Peyer's patch (tissue), 4 donors: ENCODE measurements around the gene CCDC175. TPM values are rescaled to one million over a fixed set of nuclear protein-coding genes. Genes with fewer than 3 reads are reported as not detected.
A peak's percentile ranks its signal among the peaks of the same experiment; 100 is the strongest.

ENCODE experiments used
- DNase-seq, 3 donors: peaks; one replicate each; pipeline ENCODE4 v3.0.0-alpha.2; 2017 to 2019
- H3K27ac ChIP-seq, 4 donors: fragments of 200-600 bp; sonication (generic); one replicate each; pipeline ENCODE4 v1.5.1; 2016 to 2019
- H3K27me3 ChIP-seq, 2 donors: fragments of 200-600 bp; sonication (generic); one replicate each; pipeline ENCODE4 v1.5.1; 2019
- H3K36me3 ChIP-seq, 3 donors: fragments of 200-600 bp; sonication (generic); one replicate each; pipeline ENCODE4 v1.5.1; 2016 to 2019
- H3K4me1 ChIP-seq, 4 donors: fragments of 200-600 bp; sonication (generic); one replicate each; pipeline ENCODE4 v1.5.1; 2016 to 2019
- H3K4me3 ChIP-seq, 4 donors: fragments of 200-600 bp; sonication (generic); 1 replicate in 3 of 4; 2 replicates in 1 of 4; pipeline ENCODE4 v1.5.1; 2016 to 2019; ENCODE audit warnings: mild to moderate bottlenecking in 1 of 4
- H3K9me3 ChIP-seq, 4 donors: fragments of 200-600 bp; sonication (generic); one replicate each; pipeline ENCODE4 v1.5.1; 2016 to 2019; ENCODE audit warnings: mild to moderate bottlenecking in 1 of 4
- CTCF ChIP-seq, 6 experiments: fragments of 450-650 bp in 4 of 6; fragments of 200-600 bp in 2 of 6; sonication (generic) in 1 of 6; IDR thresholded peaks; one replicate each; pipeline ENCODE4 v1.5.1; 2017 to 2019; ENCODE audit warnings: antibody characterized with exemption in 6 of 6, mild to moderate bottlenecking in 3 of 6, moderate library complexity in 1 of 6
- POLR2A ChIP-seq, 2 donors: fragments of 450-650 bp; IDR thresholded peaks; one replicate each; pipeline ENCODE4 v1.5.1; 2017; ENCODE audit warnings: antibody characterized with exemption in 2 of 2, mild to moderate bottlenecking in 2 of 2, moderate library complexity in 2 of 2
- total RNA-seq, 4 donors: library from RNA; depleted of rRNA; stranded (reverse); fragments of >200 nt; gene quantifications; one replicate each; pipeline ENCODE4 v1.1.0, GENCODE V29; 2016

Gene CCDC175
- total RNA-seq, 4 donors from 2014 or later: 1.6 TPM; not detected in 3

- no peaks in the 10 kb centered on the region for H3K27me3 ChIP-seq
- H3K36me3 ChIP-seq: no peaks in the 10 kb centered on the region
- no peak for TF ChIP-seq CTCF (IDR thresholded peaks at IDR 0.05)
- H3K27ac ChIP-seq: no peak overlapping the region
- no peaks in the 10 kb centered on the region for H3K4me1 ChIP-seq
- H3K9me3 ChIP-seq: no peaks in the 10 kb centered on the region
- H3K4me3 ChIP-seq: no peak overlapping the region
- DNase-seq: no peak
Measured at GRCh38 chr14:59537476-59537875, 39.1 kb downstream of the CCDC175 start.

GRCh38 chr14:59534361-59534987 lies 42.1 kb downstream of the CCDC175 start:
- Histone ChIP-seq H3K36me3 (no peaks in the 10 kb centered on the region), H3K4me3 (no peak overlapping the region), H3K9me3 (no peaks in the 10 kb centered on the region), H3K4me1 (no peaks in the 10 kb centered on the region), H3K27me3 (no peaks in the 10 kb centered on the region), H3K27ac (no peak overlapping the region)
- DNase-seq: no peak
- no peak for TF ChIP-seq CTCF (IDR thresholded peaks at IDR 0.05)
- TF ChIP-seq POLR2A (IDR thresholded peaks at IDR 0.05): no peak

- H3K27me3 ChIP-seq: no peaks in the 10 kb centered on the region
- no peaks in the 10 kb centered on the region for H3K4me1 ChIP-seq
- H3K27ac ChIP-seq: no peak overlapping the region
- H3K9me3 ChIP-seq: no peaks in the 10 kb centered on the region
- TF ChIP-seq CTCF (IDR thresholded peaks at IDR 0.05) (no peak), POLR2A (IDR thresholded peaks at IDR 0.05) (no peak)
- no peak for DNase-seq
- no peak overlapping the region for H3K4me3 ChIP-seq
- no peaks in the 10 kb centered on the region for H3K36me3 ChIP-seq
Measured at GRCh38 chr14:59532419-59532818, 44.2 kb downstream of the CCDC175 start.

- DNase-seq: no peak
- H3K4me3 ChIP-seq: no peak overlapping the region
- TF ChIP-seq CTCF (IDR thresholded peaks at IDR 0.05) (no peak), POLR2A (IDR thresholded peaks at IDR 0.05) (no peak)
Measured at GRCh38 chr14:59530349-59530748, 46.3 kb downstream of the CCDC175 start.

GRCh38 chr14:59529189-59529588 lies 47.4 kb downstream of the CCDC175 start:
- no peak for TF ChIP-seq CTCF (IDR thresholded peaks at IDR 0.05)
- Histone ChIP-seq H3K27ac (no peak overlapping the region), H3K4me1 (no peaks in the 10 kb centered on the region), H3K4me3 (no peak overlapping the region), H3K36me3 (no peaks in the 10 kb centered on the region), H3K27me3 (no peaks in the 10 kb centered on the region), H3K9me3 (no peaks in the 10 kb centered on the region)
- DNase-seq: peak in 1 of 3 donors; percentile 51

More at GRCh38 chr14:59530349-59530748, 46.3 kb downstream of the CCDC175 start:
- no peaks in the 10 kb centered on the region for H3K4me1 ChIP-seq
- no peaks in the 10 kb centered on the region for H3K36me3 ChIP-seq
- no peak overlapping the region for H3K27ac ChIP-seq
- no peaks in the 10 kb centered on the region for H3K9me3 ChIP-seq
- no peaks in the 10 kb centered on the region for H3K27me3 ChIP-seq

GRCh38 chr14:59520224-59520623 lies 56.4 kb downstream of the CCDC175 start:
- H3K27me3 ChIP-seq: no peaks in the 10 kb centered on the region
- DNase-seq: no peak
- no peaks in the 10 kb centered on the region for H3K36me3 ChIP-seq
- H3K27ac ChIP-seq: no peak overlapping the region
- TF ChIP-seq POLR2A (IDR thresholded peaks at IDR 0.05): no peak
- TF ChIP-seq CTCF (IDR thresholded peaks at IDR 0.05): no peak
- H3K9me3 ChIP-seq: no peaks in the 10 kb centered on the region
- H3K4me3 ChIP-seq: no peak overlapping the region
- no peaks in the 10 kb centered on the region for H3K4me1 ChIP-seq
